Activated CD4-positive, alpha-beta memory T cell treated with anti-CD3 and anti-CD28 coated beads for 36 hours (primary cell): Measurements from ENCODE around the gene PGAM1. TPM values are rescaled to one million over a fixed set of nuclear protein-coding genes. Genes with fewer than 3 reads are reported as not detected.
"Not testable (repeated sequence)": the region's sequence is repeated elsewhere in the genome, so short reads cannot be mapped to it uniquely, and the experiment has no call there.

Source experiments
- CTCF ChIA-PET: fragments of 350-600 bp; sonication (Branson Sonifier 250); formaldehyde crosslinking; loops from one replicate; lab custom pipeline; 2021; ENCODE audit warnings: antibody characterized with exemption, inconsistent platforms; lab: Charles Lee
- POLR2A ChIA-PET: fragments of 350-600 bp; sonication (Branson Sonifier 250); formaldehyde crosslinking; loops from one replicate; lab custom pipeline; 2021; ENCODE audit warnings: antibody characterized with exemption; lab: Charles Lee
- DNase-seq: peaks from one replicate; pipeline ENCODE4 v3.0.0-alpha.2; 2020
- H3K27ac Mint-ChIP-seq: one replicate; pipeline ENCODE4 v1.8.0; 2021; ENCODE audit warnings: mixed read lengths
- H3K27me3 Mint-ChIP-seq: one replicate; pipeline ENCODE4 v1.8.0; 2021; ENCODE audit warnings: mixed read lengths
- H3K36me3 Mint-ChIP-seq: one replicate; pipeline ENCODE4 v1.8.0; 2021; ENCODE audit warnings: mixed read lengths
- H3K4me1 Mint-ChIP-seq: one replicate; pipeline ENCODE4 v1.8.0; 2021; ENCODE audit warnings: low read depth, mixed read lengths
- H3K4me3 Mint-ChIP-seq: one replicate; pipeline ENCODE4 v1.8.0; 2021; ENCODE audit warnings: mild to moderate bottlenecking, mixed read lengths
- H3K9me3 Mint-ChIP-seq: one replicate; pipeline ENCODE4 v1.8.0; 2021; ENCODE audit warnings: mixed read lengths
- intact Hi-C: fragments of 100-400 bp; cut with micrococcal nuclease; formaldehyde crosslinking; loops from one replicate; pipeline ENCODE4 v1.15.1; 2023
- total RNA-seq, 2 experiments: library from RNA; stranded (reverse); gene quantifications; one replicate each; pipeline ENCODE4 v1.2.3, GENCODE V29; 2021

The PGAM1 gene
- total RNA-seq, 2 experiments from 2014 or later, result 1,430 to 1,457 TPM

DNA sequence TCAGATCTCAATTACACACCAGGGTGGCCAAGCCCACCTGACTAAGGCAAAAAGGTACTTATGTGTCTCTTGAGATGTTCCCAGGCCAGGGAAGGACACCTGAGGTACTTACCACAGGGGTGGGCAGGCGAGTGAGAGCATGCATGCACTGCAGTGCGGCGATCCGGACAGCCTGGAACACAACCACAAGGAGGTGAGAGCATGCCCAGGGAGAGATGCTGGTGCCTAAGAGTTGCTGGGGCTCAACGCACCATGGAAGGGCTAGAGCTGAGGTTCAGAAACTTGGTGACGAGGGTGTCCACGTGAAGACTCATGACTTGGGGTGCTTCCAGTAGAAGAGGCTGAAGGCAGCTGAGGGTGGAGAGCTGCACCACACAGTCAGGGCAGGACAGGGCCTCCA, 33.1 kb downstream of the PGAM1 start:
- Mint-ChIP-seq H3K4me3 (no peak overlapping the region), H3K9me3 (no peaks in the 10 kb centered on the region), H3K27me3 (no peaks in the 10 kb centered on the region), H3K4me1 (peaks cover 28% of the 10 kb centered on the region), H3K27ac (peak overlapping the region; percentile 67), H3K36me3 (peaks cover 65% of the 10 kb centered on the region)
- CTCF ChIA-PET, result interaction anchor here (0.8 to 2.2 kb wide), 4 partner anchors 59 to 95 kb away, joined by 3 to 6 read pairs (median 3); no protein-coding TSS in a partner anchor
- POLR2A ChIA-PET, result no interaction called here
- intact Hi-C loops, result no loop called here
- no peak for DNase-seq

DNA sequence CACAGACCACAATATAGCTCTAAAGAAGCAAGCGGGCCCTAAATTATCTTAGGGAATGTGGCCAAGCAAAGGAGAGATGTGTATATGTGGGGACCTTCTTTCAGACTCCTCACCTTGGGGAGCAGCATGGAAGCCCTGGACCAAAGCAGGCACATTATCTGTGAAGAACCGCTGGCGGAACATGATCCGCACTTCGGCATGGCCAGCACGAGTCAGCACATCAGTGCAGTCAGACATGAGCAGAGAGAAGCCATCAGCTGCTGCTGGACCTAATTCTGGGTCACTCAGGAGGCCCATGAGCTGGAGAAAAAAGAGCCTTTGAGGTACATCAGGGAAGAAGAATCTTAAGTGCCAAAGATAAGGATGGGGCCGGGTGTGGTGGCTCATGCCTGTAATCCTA, 33.9 kb downstream of the PGAM1 start:
- ChIA-PET POLR2A (no interaction called here), CTCF (interaction anchor here (0.9 to 2.2 kb wide), 3 partner anchors 60 to 94 kb away, joined by 3 to 6 read pairs (median 3); no protein-coding TSS in a partner anchor)
- H3K4me1 Mint-ChIP-seq, result peaks cover 19% of the 10 kb centered on the region
- no peak overlapping the region for H3K27ac Mint-ChIP-seq
- H3K9me3 Mint-ChIP-seq, result no peaks in the 10 kb centered on the region
- no peak overlapping the region for H3K4me3 Mint-ChIP-seq
- intact Hi-C loops, result loop anchor here (5.0 kb wide), 1 partner anchor 37 kb away; the partner anchor contains the start of genes MMS19 and UBTD1
- no peak for DNase-seq
- H3K27me3 Mint-ChIP-seq, result no peaks in the 10 kb centered on the region
- H3K36me3 Mint-ChIP-seq, result peaks cover 67% of the 10 kb centered on the region

DNA sequence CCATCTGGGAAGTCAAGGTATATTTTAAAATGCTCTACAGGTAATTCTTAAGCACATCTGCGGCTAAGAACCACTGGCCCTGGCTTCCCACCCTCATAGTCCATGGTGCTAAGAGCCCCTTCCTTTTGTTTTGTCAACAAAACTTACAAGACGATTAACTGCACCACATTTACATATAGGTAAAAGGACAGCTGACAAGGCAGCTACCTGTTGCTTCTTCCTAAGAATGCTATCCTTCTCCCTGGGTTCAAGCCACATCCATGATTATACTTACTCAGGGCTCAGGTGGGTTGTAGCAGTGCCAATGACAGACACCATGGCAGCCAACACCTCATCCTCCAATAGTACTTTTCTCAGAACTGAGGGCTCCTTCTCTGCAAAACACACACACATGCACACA, 36.3 kb downstream of the PGAM1 start:
- no peak for DNase-seq
- H3K4me3 Mint-ChIP-seq, result no peak overlapping the region
- no peaks in the 10 kb centered on the region for H3K27me3 Mint-ChIP-seq
- H3K9me3 Mint-ChIP-seq, result no peaks in the 10 kb centered on the region
- ChIA-PET POLR2A (interaction anchor here (0.9 to 1.2 kb wide), 2 partner anchors 14 to 28 kb away, joined by 3 read pairs; no protein-coding TSS in a partner anchor), CTCF (interaction anchor here (1.2 to 2.2 kb wide), 6 partner anchors 12 to 91 kb away, joined by 3 to 16 read pairs (median 4); partner anchors contain the start of gene RRP12)
- intact Hi-C loops, result loop anchor here (5.0 kb wide), 1 partner anchor 35 kb away; the partner anchor contains the start of genes MMS19 and UBTD1
- peaks cover 61% of the 10 kb centered on the region for H3K36me3 Mint-ChIP-seq
- H3K27ac Mint-ChIP-seq, result no peak overlapping the region
- H3K4me1 Mint-ChIP-seq, result peaks cover 4% of the 10 kb centered on the region

DNA sequence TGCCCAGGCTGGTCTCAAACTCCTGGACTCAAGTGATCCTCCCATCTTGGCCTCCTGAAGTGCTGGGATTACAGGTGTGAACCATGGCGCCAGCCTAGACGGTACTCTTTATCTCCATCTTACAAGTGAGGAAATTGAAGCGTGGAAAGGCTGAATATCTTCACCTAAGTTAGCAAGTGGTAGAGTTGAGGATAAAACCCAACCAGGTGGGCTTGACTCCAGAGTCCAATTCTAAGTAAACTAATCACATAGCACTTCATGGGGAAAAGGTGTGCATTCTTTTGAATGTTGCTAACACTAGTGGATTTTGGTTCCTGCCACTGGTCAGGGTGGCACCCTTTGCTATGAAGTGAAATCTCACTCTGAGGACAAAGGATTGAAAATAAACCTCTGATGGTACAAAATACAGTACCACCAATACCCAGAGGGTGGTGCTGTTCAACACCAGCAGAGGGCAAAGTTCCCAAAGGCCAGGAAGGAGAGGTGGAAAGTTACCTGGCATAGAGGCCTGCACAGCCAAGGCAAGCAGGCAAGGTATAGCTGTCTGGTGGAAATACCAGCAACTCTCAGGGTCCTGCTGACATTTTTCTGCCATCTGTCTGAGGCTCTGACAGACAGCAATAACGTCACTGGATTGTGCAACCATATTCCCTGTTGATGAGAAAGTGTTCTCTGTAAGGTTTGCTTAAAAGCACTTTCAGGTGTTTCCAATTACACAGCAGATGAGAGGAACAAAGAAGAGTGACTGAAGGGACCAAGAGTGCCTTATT, 37.6 kb downstream of the PGAM1 start:
- Mint-ChIP-seq H3K4me1 (no peaks in the 10 kb centered on the region), H3K27ac (peak overlapping the region; percentile 3), H3K4me3 (no peak overlapping the region), H3K36me3 (peaks cover 56% of the 10 kb centered on the region), H3K9me3 (no peaks in the 10 kb centered on the region), H3K27me3 (no peaks in the 10 kb centered on the region)
- DNase-seq, result peak; percentile 36
- ChIA-PET CTCF (interaction anchor here (0.6 to 5.5 kb wide), 14 partner anchors 11 to 108 kb away, joined by 3 to 53 read pairs (median 5); partner anchors contain the start of genes MMS19, RRP12 and UBTD1), POLR2A (no interaction called here)
- intact Hi-C loops, result loop anchor here (1.0 to 5.0 kb wide), 3 partner anchors 34 to 90 kb away; partner anchors contain the start of genes MMS19 and UBTD1

DNA sequence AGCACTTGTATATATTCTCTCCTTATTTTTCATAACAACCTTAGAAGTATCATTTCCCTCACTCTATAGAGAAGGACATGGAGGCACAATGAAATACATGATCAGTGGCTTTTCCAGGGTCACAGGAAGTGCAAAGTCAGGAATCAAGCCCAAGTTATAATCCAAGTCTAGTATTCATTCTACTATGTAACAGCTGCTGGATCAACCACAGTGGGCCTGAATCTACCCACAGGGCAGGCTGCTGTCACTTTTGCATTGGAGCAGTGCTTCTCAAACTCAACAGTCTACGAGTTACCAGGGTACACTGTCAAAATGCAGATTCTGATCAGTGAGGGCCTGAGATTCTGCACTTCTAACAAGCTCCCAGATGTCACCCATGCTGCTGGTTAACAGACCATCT, 38.2 kb downstream of the PGAM1 start:
- intact Hi-C loops, result loop anchor here (5.0 kb wide), 1 partner anchor 33 kb away; the partner anchor contains the start of genes MMS19 and UBTD1
- no peak for DNase-seq
- CTCF ChIA-PET, result interaction anchor here (0.6 to 5.5 kb wide), 13 partner anchors 11 to 107 kb away, joined by 3 to 53 read pairs (median 6); partner anchors contain the start of genes MMS19, RRP12 and UBTD1
- H3K27ac Mint-ChIP-seq, result peak overlapping the region; percentile 3
- H3K4me1 Mint-ChIP-seq, result no peaks in the 10 kb centered on the region
- no peak overlapping the region for H3K4me3 Mint-ChIP-seq
- H3K36me3 Mint-ChIP-seq, result peaks cover 52% of the 10 kb centered on the region
- no peaks in the 10 kb centered on the region for H3K27me3 Mint-ChIP-seq
- H3K9me3 Mint-ChIP-seq, result no peaks in the 10 kb centered on the region
- POLR2A ChIA-PET, result no interaction called here

DNA sequence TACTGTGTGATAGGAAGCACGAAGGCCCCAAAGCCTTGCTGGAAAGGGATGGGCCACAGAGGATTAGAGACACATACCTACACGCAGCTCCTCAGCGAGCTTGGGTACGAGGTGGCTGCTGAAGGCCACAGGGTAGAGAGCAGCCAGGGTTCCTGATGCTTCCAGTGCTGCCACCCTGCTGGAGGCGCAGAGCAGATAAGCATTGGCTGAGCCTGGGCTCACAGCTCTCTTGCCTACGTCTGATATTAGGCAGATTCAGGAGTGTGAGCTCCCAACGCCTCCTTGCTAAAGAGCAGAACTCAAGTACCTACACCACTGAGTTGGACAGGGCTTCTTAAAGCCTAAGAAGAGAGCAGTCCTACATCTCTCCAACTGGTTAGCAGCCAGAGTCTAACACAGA, 40.0 kb downstream of the PGAM1 start:
- Mint-ChIP-seq H3K9me3 (no peaks in the 10 kb centered on the region), H3K27me3 (no peaks in the 10 kb centered on the region), H3K4me1 (no peaks in the 10 kb centered on the region), H3K4me3 (no peak overlapping the region), H3K36me3 (peaks cover 46% of the 10 kb centered on the region), H3K27ac (no peak overlapping the region)
- DNase-seq, result no peak
- CTCF ChIA-PET, result interaction anchor here (0.9 to 5.5 kb wide), 6 partner anchors 10 to 89 kb away, joined by 3 to 53 read pairs (median 3); no protein-coding TSS in a partner anchor
- POLR2A ChIA-PET, result interaction anchor here (0.5 to 0.9 kb wide), 2 partner anchors 10 to 51 kb away, joined by 3 read pairs; no protein-coding TSS in a partner anchor
- intact Hi-C loops, result no loop called here

DNA sequence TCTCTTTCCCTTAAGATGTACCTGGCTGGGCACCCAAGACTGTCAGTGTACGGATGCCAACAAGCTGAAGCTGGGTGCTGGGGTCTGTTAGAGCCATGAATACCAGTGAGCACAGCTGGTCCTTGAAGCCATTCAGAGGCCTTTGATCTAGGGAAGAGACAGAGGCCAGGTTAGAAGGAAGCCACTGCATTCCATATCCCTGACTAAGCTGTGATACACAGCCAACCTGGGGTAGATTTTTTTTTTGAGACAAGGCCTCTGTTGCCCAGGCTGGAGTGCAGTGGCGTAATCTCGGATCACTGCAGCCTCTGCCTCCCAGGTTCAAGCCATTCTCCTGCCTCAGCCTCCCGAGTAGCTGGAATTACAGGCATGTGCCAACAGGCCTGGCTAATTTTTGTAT, 40.8 kb downstream of the PGAM1 start:
- Mint-ChIP-seq H3K36me3 (peaks cover 40% of the 10 kb centered on the region), H3K9me3 (no peaks in the 10 kb centered on the region), H3K4me1 (no peaks in the 10 kb centered on the region), H3K27ac (peak overlapping the region; percentile 1), H3K4me3 (no peak overlapping the region), H3K27me3 (no peaks in the 10 kb centered on the region)
- ChIA-PET POLR2A (interaction anchor here (0.9 to 1.2 kb wide), 2 partner anchors 10 to 18 kb away, joined by 3 to 4 read pairs; no protein-coding TSS in a partner anchor), CTCF (interaction anchor here (0.9 to 5.5 kb wide), 4 partner anchors 11 to 88 kb away, joined by 3 to 53 read pairs (median 3); no protein-coding TSS in a partner anchor)
- no peak for DNase-seq
- intact Hi-C loops, result no loop called here

DNA sequence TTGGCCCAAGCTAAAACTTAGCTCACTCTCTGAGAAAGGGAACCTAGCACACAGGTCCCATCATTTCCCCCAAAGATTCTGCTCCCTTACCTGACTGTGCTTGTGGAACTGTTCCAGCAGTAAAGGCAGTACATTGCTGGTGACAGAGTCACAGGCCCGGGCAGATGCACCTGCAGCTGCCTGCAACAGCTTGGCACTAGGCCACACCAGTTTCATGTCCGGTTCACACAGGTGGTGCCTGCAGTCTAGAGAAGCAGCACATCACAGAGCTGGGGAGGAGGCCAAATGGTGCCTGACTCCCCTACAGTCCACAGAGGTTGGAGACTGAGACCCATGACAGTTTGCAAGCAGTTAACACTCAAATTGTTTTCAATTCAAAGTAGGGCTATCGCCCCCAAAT, 42.2 kb downstream of the PGAM1 start:
- H3K27me3 Mint-ChIP-seq, result no peaks in the 10 kb centered on the region
- H3K4me3 Mint-ChIP-seq, result no peak overlapping the region
- CTCF ChIA-PET, result interaction anchor here (0.7 to 5.5 kb wide), 2 partner anchors 12 to 85 kb away, joined by 3 to 53 read pairs; no protein-coding TSS in a partner anchor
- H3K36me3 Mint-ChIP-seq, result peaks cover 37% of the 10 kb centered on the region
- POLR2A ChIA-PET, result interaction anchor here (0.6 to 1.2 kb wide), 4 partner anchors 12 to 53 kb away, joined by 3 to 4 read pairs (median 4); no protein-coding TSS in a partner anchor
- H3K27ac Mint-ChIP-seq, result no peak overlapping the region
- DNase-seq, result no peak
- no peaks in the 10 kb centered on the region for H3K9me3 Mint-ChIP-seq
- intact Hi-C loops, result no loop called here
- H3K4me1 Mint-ChIP-seq, result no peaks in the 10 kb centered on the region

DNA sequence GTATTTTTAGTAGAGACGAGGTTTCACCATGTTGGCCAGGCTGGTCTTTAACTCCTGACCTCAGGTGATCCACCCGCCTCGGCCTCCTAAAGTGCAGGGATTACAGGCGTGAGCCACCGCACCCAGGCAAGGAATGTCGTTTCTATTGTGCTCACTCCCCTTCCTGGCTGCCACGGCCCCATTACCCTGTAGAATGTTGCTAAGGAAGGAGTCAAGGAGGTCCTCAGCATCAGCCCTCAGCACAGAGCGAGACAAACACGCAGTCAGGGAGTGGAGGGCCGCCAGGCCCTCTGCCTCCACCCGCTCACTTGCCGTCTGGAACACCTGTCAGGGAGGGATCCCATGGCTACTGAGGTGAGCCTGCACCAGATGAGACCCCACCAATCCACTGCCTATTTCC, 42.8 kb downstream of the PGAM1 start:
- POLR2A ChIA-PET, result interaction anchor here (0.6 to 1.1 kb wide), 2 partner anchors 26 to 54 kb away, joined by 3 to 4 read pairs; no protein-coding TSS in a partner anchor
- H3K27me3 Mint-ChIP-seq, H3K4me3 Mint-ChIP-seq, intact Hi-C loops, H3K9me3 Mint-ChIP-seq, H3K27ac Mint-ChIP-seq, DNase-seq, H3K4me1 Mint-ChIP-seq: not testable (repeated sequence)
- CTCF ChIA-PET, result interaction anchor here (0.7 to 5.5 kb wide), 2 partner anchors 12 to 84 kb away, joined by 3 to 53 read pairs; no protein-coding TSS in a partner anchor
- peaks cover 40% of the 10 kb centered on the region for H3K36me3 Mint-ChIP-seq

DNA sequence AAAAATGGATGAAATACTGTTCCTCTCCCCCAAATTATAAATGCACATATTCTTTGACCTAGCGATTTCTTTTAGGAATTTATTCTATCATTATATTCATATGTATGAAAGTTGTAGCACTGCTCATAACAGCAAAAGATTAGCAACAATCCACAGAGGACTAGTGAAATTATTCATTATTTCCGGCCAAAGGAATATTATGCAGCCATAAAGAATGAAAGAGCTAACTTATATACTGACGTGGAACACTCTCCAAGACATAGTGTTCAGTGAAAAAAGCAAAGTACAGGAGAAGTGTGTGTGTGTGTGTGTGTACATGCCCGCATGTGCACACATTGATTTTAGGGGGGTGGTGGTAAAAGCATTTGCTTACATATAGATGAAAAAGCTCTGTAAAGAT, 48.9 kb downstream of the PGAM1 start:
- no peak overlapping the region for H3K4me3 Mint-ChIP-seq
- intact Hi-C loops, result no loop called here
- no peaks in the 10 kb centered on the region for H3K9me3 Mint-ChIP-seq
- H3K27me3 Mint-ChIP-seq, result no peaks in the 10 kb centered on the region
- peaks cover 60% of the 10 kb centered on the region for H3K36me3 Mint-ChIP-seq
- no peaks in the 10 kb centered on the region for H3K4me1 Mint-ChIP-seq
- H3K27ac Mint-ChIP-seq, result no peak overlapping the region
- ChIA-PET POLR2A (interaction anchor here (1.2 kb wide), 1 partner anchor 21 kb away, joined by 4 read pairs; no protein-coding TSS in a partner anchor), CTCF (interaction anchor here (1.0 to 1.6 kb wide), 3 partner anchors 12 to 74 kb away, joined by 3 to 4 read pairs (median 3); partner anchors contain the start of gene RRP12)
- DNase-seq, result no peak

DNA sequence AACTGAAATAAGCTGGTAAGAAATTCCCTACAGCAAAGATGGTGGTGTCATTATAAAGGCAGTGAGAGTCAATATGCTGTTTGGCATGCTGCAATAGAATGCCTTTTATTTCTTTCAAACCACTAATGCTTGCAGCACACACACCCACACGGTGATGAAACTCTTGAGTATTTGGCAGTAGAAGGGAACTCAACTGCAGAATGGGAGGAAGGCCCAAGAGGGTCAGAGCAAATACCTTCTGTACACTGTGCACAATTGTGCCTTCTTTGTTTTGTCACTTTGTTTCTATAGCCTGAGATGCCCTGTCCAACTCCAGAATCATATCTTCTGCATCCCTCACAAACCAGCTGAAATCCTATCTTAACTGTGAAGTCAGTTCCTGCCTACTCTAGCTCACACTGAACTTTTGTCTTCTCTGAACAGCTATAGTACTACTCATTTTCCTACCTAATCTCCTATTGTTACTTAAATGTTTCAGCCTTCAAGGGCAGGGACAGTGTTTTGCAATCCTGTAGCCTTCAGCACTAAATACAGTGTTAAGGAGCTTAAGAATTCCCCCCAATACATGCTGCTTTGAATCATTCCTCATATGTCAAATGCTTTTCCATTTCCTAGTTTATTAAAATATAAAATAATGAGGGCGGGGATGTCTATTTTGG, 50.1 kb downstream of the PGAM1 start:
- Mint-ChIP-seq H3K4me3 (no peak overlapping the region), H3K36me3 (peaks cover 61% of the 10 kb centered on the region), H3K27ac (no peak overlapping the region), H3K9me3 (no peaks in the 10 kb centered on the region), H3K27me3 (no peaks in the 10 kb centered on the region), H3K4me1 (no peaks in the 10 kb centered on the region)
- intact Hi-C loops, result no loop called here
- CTCF ChIA-PET, result interaction anchor here (1.1 to 2.0 kb wide), 3 partner anchors 12 to 234 kb away, joined by 3 to 6 read pairs (median 5); no protein-coding TSS in a partner anchor
- POLR2A ChIA-PET, result interaction anchor here (0.8 to 1.0 kb wide), 2 partner anchors 14 to 53 kb away, joined by 3 read pairs; no protein-coding TSS in a partner anchor
- no peak for DNase-seq
